ENCODE data around the gene DNAJB11. TPM values are rescaled to one million over a fixed set of nuclear protein-coding genes. Genes with fewer than 3 reads are reported as not detected.
"Not testable (repeated sequence)": the region's sequence is repeated elsewhere in the genome, so short reads cannot be mapped to it uniquely, and the experiment has no call there.

Gene DNAJB11
- total RNA-seq, 2 donors from 2014 or later, result 38.9 to 76.5 TPM

DNA sequence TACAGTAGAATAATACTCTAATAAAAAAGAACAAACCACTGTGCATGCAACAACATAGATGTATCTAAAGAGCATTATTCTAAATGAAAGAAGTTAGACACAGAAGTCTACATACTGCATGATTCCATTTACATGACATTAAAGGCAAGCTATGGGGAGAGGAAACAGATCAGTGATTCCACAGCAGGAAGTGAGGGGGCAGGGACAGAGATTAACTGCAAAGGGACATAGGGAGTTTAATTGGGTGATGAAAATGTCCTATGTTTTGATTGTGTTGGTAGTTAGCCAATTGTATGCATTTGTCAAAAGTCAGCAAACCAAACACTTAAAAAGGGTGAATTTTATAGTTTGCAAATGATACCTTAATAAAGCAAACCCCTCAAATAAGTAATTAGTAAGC lies 40.1 kb upstream of the DNAJB11 start:
- Histone ChIP-seq H3K27ac (no peak overlapping the region), H3K27me3 (no peaks in the 10 kb centered on the region), H3K9me3 (no peaks in the 10 kb centered on the region), H3K36me3 (replicated peaks in 1 of 2; ENCODE audit: insufficient read depth in 1 of 2, low read depth in 2 of 2) (no peaks in the 10 kb centered on the region), H3K4me3 (no peak overlapping the region), H3K4me1 (peaks cover 5% of the 10 kb centered on the region)
- TF ChIP-seq, protein P1, sequence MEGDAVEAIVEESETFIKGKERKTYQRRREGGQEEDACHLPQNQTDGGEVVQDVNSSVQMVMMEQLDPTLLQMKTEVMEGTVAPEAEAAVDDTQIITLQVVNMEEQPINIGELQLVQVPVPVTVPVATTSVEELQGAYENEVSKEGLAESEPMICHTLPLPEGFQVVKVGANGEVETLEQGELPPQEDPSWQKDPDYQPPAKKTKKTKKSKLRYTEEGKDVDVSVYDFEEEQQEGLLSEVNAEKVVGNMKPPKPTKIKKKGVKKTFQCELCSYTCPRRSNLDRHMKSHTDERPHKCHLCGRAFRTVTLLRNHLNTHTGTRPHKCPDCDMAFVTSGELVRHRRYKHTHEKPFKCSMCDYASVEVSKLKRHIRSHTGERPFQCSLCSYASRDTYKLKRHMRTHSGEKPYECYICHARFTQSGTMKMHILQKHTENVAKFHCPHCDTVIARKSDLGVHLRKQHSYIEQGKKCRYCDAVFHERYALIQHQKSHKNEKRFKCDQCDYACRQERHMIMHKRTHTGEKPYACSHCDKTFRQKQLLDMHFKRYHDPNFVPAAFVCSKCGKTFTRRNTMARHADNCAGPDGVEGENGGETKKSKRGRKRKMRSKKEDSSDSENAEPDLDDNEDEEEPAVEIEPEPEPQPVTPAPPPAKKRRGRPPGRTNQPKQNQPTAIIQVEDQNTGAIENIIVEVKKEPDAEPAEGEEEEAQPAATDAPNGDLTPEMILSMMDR (IDR thresholded peaks at IDR 0.05), result no peak
- TF ChIP-seq POLR2A (IDR thresholded peaks at IDR 0.05), result no peak
- ATAC-seq (no peak), DNase-seq (no peak)
- intact Hi-C loops (cut with DNase I), result no loop called here

DNA sequence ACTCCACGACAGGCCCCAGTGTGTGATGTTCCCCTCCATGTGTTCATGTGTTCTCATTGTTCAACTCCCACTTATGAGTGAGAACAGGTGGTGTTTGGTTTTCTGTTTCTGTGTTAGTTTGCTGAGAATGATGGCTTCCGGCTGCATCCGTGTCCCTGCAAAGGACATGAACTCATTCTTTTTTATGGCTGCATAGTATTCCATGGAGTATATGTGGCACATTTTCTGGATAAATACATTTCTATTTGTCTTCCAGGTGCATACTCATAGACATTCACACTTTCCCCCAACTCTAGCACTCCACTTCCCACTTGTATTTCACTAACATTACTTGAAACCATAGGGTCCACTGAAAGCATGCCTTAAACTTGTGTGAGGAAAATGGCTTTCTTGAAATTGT lies 38.8 kb upstream of the DNAJB11 start:
- H3K9me3 ChIP-seq; H3K4me3 ChIP-seq; H3K27ac ChIP-seq; intact Hi-C loops (cut with DNase I); H3K27me3 ChIP-seq; H3K36me3 ChIP-seq (replicated peaks in 1 of 2; ENCODE audit: insufficient read depth in 1 of 2, low read depth in 2 of 2); H3K4me1 ChIP-seq; ATAC-seq; DNase-seq: not testable (repeated sequence)
- 90 to 95% methylated on average over 3 of the region's 3 CpGs for WGBS, 2 donors

DNA sequence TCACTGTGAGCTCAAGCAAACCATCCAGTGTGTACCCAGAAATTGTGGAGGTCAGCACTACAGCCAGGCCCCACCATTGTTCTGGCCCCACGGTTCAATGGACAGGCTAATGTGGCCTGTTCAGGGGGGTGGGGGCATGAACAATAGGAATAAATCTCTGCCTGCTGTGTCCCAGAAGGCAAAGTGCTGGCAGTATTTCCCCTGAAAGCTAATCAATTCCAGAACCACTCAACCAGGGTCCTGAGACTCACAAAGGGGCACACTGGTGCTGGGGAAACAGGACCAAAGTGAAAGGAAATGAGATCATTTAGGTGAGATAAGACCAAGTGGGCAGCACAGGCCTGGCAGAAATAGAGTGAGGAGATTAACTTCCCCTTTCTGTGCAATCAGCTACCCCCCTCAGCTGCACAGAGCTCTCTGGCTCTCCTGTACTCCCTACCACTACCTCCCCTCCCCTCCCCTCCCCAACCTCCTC lies 37.9 kb upstream of the DNAJB11 start:
- intact Hi-C loops (cut with DNase I), result no loop called here
- Histone ChIP-seq H3K27ac (peak overlapping the region in 1 of 4 donors; percentile 18), H3K4me3 (no peak overlapping the region), H3K36me3 (replicated peaks in 1 of 2; ENCODE audit: insufficient read depth in 1 of 2, low read depth in 2 of 2) (no peaks in the 10 kb centered on the region), H3K9me3 (no peaks in the 10 kb centered on the region), H3K27me3 (no peaks in the 10 kb centered on the region), H3K4me1 (peaks cover 11% of the 10 kb centered on the region)
- 56 to 60% methylated on average over 1 of the region's 1 CpG for WGBS, 2 donors
- peak; percentile 63 for ATAC-seq
- TF ChIP-seq, protein P1 (IDR thresholded peaks at IDR 0.05), result no peak
- no peak for TF ChIP-seq POLR2A (IDR thresholded peaks at IDR 0.05)
- DNase-seq, result peak in 1 of 4 donors; percentile 16

DNA sequence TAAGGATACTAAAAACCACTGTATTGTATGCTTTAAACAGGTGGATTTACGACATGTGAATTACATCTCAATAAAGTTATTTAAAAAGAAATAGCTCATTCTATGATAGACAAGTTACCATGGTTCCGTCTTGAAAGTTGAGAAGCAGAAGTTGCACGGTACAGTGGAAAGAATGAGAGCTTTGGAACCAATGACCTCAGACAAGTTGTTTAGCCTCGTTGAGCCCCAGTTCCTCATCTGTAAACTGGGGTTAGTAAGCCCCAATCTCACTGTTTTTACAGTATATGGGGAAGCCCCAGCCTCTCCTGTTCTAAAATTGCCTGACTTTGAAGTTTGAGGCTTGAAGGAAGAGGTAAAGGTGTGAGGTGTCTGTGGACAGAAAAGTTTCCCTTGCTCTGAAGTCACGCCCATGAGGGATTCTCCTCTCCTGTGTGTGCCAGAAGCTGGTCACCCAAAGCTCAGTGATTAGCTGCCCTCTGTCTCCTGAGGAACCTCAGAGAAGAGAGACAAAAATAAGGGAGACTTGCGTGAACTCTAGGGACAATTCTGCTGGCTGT lies 36.3 kb upstream of the DNAJB11 start:
- TF ChIP-seq, protein P1 (IDR thresholded peaks at IDR 0.05), result no peak
- no peak for TF ChIP-seq POLR2A (IDR thresholded peaks at IDR 0.05)
- Histone ChIP-seq H3K36me3 (replicated peaks in 1 of 2; ENCODE audit: insufficient read depth in 1 of 2, low read depth in 2 of 2) (no peaks in the 10 kb centered on the region), H3K4me3 (no peak overlapping the region), H3K27me3 (no peaks in the 10 kb centered on the region), H3K9me3 (no peaks in the 10 kb centered on the region), H3K27ac (no peak overlapping the region), H3K4me1 (peaks cover 11% of the 10 kb centered on the region)
- ATAC-seq (no peak), DNase-seq (peak in 1 of 4 donors; percentile 10)
- intact Hi-C loops (cut with DNase I), result no loop called here
- WGBS, 2 donors, result 64 to 86% methylated on average over 6 of the region's 6 CpGs

DNA sequence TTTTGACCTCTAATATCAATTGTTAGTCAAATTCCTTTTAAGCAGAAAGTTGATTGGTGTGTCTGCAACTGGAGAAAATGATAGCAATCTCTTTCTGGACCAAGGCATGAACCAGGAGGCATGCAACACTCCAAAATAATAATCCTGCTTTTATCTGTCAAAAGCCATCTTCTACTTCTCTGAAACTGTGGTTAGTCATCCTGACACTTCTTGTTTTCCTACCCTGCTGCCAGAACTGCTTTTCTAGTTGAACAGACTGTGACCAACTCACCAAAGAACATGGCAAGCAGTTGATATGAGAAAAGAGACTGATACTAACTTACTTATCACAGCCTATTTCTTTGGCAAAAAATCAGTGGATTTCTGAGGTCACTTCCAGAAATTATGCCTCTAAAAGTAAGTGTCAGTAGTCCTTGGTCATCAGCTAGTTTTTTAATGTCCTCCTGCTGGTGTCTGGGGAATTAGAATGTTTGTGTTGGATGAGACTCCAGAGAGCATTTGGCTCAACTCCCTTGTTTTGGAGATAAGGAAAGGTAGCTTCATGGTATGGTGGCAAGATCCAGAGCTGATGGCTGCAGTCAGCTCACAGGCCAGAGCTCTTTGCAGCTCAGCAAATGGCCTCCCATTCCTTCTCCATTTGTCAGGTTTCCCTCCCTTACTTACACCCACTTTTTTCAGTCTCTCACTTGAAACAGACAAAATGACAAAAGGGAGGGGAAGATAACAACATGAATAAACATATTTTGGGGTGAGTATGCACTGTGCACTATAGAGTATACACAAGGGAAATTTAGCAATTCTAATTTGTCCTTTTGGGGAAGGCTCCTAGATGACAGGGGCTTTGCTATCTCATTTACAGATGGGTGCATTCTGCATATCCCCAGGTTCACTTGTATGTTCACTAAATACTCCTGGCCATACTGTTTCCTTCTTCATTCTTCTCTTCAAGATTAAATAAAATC lies 33.4 kb upstream of the DNAJB11 start:
- H3K4me1 ChIP-seq, result peaks cover 15% of the 10 kb centered on the region
- TF ChIP-seq, protein P1 (IDR thresholded peaks at IDR 0.05), result no peak
- TF ChIP-seq POLR2A (IDR thresholded peaks at IDR 0.05), result no peak
- intact Hi-C loops (cut with DNase I), result loop anchor here (5.0 kb wide), 1 partner anchor 275 kb away; no protein-coding TSS in a partner anchor
- ATAC-seq (no peak), DNase-seq (no peak)
- H3K9me3 ChIP-seq, result no peaks in the 10 kb centered on the region
- no peak overlapping the region for H3K4me3 ChIP-seq
- H3K36me3 ChIP-seq (replicated peaks in 1 of 2; ENCODE audit: insufficient read depth in 1 of 2, low read depth in 2 of 2), result no peaks in the 10 kb centered on the region
- no peak overlapping the region for H3K27ac ChIP-seq
- no peaks in the 10 kb centered on the region for H3K27me3 ChIP-seq

All from body of pancreas (tissue), 4 donors.